Spinal cord (tissue), 10 donors: Measurements from ENCODE around the gene RPAP3. TPM values are rescaled to one million over a fixed set of nuclear protein-coding genes. Genes with fewer than 3 reads are reported as not detected.
A peak's percentile ranks its signal among the peaks of the same experiment; 100 is the strongest.
"Not testable (repeated sequence)": the region's sequence is repeated elsewhere in the genome, so short reads cannot be mapped to it uniquely, and the experiment has no call there.

Experiments used
- DNase-seq, 6 donors: peaks; one replicate each; pipeline versions ENCODE4 v3.0.0 to v3.0.0-alpha.2; 2013 to 2015; ENCODE audit warnings: low spot score in 6 of 6, low read depth in 4 of 6
- H3K27ac ChIP-seq: one replicate; pipeline ENCODE4 v1.5.1; 2013; ENCODE audit warnings: low read depth, low read length, control low read depth
- H3K27me3 ChIP-seq: one replicate; pipeline ENCODE4 v1.6.1; 2013; ENCODE audit warnings: low read length; ENCODE audit not compliant: control insufficient read depth, insufficient read depth
- H3K36me3 ChIP-seq: one replicate; pipeline ENCODE4 v1.6.1; 2013; ENCODE audit warnings: low read length; ENCODE audit not compliant: control insufficient read depth, insufficient read depth
- H3K4me1 ChIP-seq: one replicate; pipeline ENCODE4 v1.6.1; 2013; ENCODE audit warnings: low read length; ENCODE audit not compliant: control insufficient read depth, insufficient read depth
- H3K4me3 ChIP-seq: one replicate; pipeline ENCODE4 v1.5.1; 2013; ENCODE audit warnings: low read depth, low read length, control low read depth
- H3K9me3 ChIP-seq: one replicate; pipeline ENCODE4 v1.6.1; 2013; ENCODE audit warnings: low read length; ENCODE audit not compliant: control insufficient read depth, insufficient read depth
- WGBS: methylation state at CpG from one replicate; pipeline ENCODE4 v1.1.5; 2013; ENCODE audit warnings: missing lambda C conversion rate; ENCODE audit not compliant: insufficient coverage; 5-methylcytosine and 5-hydroxymethylcytosine counted together
- polyA plus RNA-seq, 2 donors: library from polyadenylated mRNA; unstranded; fragments of 120-200 nt; gene quantifications; one replicate each; pipeline ENCODE4 v1.2.1, GENCODE V29; 2013; ENCODE audit not compliant: insufficient read length in 2 of 2
- total RNA-seq, 2 donors: library from RNA; depleted of rRNA in 1 of 2; stranded (reverse); fragments of 120-200 nt in 1 of 2; fragments of >200 nt in 1 of 2; gene quantifications; one replicate each; pipeline versions ENCODE4 v1.2.3 to v1.2.4, GENCODE V29; 2013 to 2014
- donor health status: healthy.

RPAP3 gene
- total and polyA plus RNA-seq, 4 donors = 25.6 to 35.3 (median 26.1) TPM

DNA sequence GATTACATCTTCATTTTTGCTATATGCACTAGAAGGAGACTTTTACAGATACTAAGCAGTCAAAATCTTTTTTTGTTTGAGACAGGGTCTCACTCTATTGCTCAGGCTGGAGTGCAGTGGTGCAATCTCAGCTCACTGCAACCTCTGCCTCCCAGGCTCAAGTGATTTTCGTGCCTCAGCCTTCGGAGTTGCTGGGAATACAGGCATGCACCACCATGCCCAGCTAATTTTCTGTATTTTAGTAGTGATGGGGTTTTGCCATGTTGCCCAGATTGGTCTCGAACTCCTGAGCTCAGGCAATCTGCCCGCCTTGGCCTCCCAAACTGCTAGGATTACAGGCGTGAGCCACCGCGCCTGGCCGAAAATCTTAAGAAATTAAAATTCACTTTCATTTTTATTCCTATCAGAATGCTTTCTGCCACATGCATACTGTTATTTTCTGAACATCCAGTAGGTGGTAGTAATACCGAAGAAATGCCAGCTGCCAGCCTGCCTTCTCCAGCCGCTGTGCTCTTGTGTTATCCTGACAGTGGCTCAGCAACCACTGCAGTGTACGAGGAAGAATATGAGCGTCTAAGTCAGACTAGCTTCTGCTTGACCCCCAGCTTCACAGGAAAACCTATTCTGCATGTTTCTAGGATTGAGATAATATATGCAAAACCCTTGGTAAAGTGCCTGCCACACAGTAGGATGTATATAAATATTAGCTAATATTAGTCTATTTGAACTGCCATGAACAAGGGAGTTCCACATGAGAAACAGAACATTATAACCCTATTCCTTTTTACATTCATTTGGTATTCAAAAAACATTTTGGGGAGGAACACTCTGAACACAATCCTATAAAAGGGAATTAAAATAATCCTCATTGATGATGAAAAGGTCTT is 54.2 kb downstream of the RPAP3 start:
- 39% methylated on average over 5 of the region's 12 CpGs for WGBS
- H3K27ac ChIP-seq = no peak overlapping the region
- H3K36me3 ChIP-seq = no peaks in the 10 kb centered on the region

DNA sequence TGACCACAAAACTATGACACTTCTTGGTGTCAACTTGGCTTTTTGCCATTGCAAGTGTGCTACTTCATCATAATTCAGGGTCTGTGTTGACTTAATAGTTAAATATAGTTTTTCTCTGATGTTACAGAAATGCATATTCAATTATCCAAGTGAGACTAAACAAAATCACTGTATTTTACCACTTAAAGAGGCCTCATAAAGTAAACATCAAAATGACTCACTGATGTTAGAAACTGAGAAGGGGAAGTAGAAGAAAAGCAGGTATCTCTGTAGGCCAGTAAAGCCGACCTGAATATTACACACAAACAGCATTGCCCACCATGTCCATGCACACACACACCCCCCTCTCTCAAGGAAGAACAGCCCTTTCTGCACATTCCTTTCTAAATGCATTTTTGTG is 55.4 kb downstream of the RPAP3 start:
- Histone ChIP-seq H3K4me3 (no peak overlapping the region), H3K36me3 (no peaks in the 10 kb centered on the region), H3K4me1 (no peaks in the 10 kb centered on the region), H3K9me3 (no peaks in the 10 kb centered on the region), H3K27ac (no peak overlapping the region), H3K27me3 (no peaks in the 10 kb centered on the region)
- no CpG with 5 or more reads among the region's 1 CpG for WGBS
- DNase-seq = no peak

More for the DNA sequence above, 54.2 kb downstream of the RPAP3 start:
- H3K4me1 ChIP-seq = no peaks in the 10 kb centered on the region
- H3K9me3 ChIP-seq = no peaks in the 10 kb centered on the region
- DNase-seq = peak; percentile 19 to 91 (median 48)
- no peaks in the 10 kb centered on the region for H3K27me3 ChIP-seq
- no peak overlapping the region for H3K4me3 ChIP-seq

DNA sequence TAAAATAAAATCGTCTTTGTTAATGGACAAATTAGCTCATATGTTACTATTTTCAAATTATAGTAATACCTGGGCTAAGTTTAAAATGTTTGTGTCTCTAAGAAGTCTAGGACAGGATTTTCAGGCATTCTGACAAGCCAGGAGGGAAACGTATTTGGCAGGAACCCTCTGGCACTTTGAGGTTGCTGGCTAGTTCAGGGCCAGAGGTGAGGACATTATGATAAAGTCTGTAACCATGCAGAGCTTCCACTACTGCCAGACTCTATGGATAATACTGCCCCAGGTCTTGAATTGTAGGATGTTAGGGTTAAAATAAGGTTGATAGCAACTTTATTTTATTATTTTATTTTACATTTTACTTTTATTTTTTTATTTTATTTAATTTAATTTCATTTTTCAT is 56.4 kb downstream of the RPAP3 start:
- H3K27ac ChIP-seq = no peak overlapping the region
- H3K4me1 ChIP-seq = no peaks in the 10 kb centered on the region
- DNase-seq = no peak
- H3K36me3 ChIP-seq = no peaks in the 10 kb centered on the region
- no peaks in the 10 kb centered on the region for H3K27me3 ChIP-seq
- no peak overlapping the region for H3K4me3 ChIP-seq
- WGBS = no CpG with 5 or more reads among the region's 2 CpGs
- peaks cover 2% of the 10 kb centered on the region for H3K9me3 ChIP-seq

DNA sequence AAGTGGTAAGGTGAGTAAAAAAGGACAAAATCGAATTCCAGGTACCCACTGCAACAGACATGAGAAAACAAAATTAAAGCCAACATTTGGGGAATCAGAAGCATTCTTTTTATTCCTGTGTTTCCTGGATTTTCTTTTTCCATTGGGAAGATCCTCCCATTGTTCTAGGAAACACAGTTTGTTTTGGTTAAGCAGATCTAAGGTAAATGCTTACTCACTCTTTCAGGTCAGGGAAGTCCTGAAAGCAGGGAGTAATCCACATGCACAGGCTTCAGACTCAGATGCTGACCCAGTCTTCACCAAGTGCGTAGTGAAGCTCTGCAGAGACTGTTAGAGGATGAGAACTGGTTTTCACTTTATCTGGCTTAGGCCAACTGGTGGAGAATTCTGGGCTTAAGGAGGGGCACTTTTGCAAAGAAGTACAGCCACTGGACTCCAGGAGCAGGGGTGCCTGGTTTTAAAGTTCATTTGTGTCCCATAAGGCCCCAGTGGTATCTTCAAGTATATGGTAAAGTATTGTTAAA is 57.7 kb downstream of the RPAP3 start:
- no peaks in the 10 kb centered on the region for H3K27me3 ChIP-seq
- no peaks in the 10 kb centered on the region for H3K36me3 ChIP-seq
- H3K4me1 ChIP-seq = no peaks in the 10 kb centered on the region
- WGBS = 95% methylated on average over 2 of the region's 2 CpGs
- DNase-seq = no peak
- no peak overlapping the region for H3K4me3 ChIP-seq
- H3K9me3 ChIP-seq = peaks cover 3% of the 10 kb centered on the region
- H3K27ac ChIP-seq = no peak overlapping the region

DNA sequence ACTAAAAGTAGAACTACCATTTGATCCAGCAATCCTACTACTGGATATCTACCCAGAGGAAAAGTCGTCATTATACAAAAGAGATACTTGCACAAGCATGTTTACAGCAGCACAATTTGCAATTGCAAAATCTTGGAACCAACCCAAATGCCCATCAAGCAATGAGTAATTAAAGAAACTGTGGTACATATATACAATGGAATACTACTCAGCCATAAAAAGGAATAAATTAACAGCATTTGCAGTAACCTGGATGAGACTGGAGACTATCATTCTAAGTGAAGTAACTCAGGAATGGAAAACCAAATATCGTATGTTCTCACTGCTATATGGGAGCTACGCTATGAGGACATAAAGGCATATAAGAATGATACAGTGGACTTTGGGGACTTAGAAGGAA is 63.5 kb downstream of the RPAP3 start:
- not testable (repeated sequence) for H3K27ac ChIP-seq, H3K4me3 ChIP-seq, H3K36me3 ChIP-seq, H3K4me1 ChIP-seq, H3K27me3 ChIP-seq, H3K9me3 ChIP-seq, DNase-seq
- WGBS = no CpG with 5 or more reads among the region's 3 CpGs

DNA sequence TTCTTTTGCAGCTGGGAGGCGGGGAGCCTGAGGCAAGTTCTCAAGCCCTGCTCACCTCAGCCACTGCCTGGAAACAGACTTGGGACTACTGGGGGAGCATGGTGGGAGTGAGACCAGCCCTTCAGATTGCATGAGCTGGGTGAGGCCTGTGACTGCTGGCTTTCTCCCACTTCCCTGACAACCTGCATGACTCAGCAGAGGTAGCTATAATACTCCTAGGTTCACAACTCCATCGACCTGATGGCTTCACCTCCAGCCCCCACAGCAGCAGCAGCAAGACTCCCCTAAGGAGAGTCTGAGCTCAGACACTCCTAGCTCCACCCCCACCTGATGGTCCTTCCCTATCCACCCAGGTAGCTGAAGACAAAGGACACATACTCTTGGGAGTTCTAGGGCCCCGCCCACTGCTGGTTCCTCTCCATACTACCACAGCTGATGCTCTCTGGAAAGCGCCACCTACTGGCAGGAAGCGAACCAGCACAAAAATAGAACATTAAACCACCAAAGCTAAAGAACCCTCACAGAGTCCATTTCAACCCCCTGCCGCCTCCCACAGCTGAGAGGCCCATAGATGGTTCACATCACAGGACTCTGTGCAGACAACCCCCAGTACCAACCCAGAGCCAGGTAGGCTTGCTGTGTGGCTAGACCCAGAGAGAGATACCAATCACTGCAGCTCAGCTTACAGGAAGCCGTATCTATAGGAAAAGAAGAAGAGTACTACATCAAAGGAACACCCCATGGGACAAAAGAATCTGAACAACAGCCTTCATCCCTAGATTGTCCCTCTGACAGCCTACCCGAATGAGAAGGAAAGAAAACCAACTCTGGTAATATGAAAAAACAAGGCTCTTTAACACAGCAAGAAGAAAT is 68.7 kb downstream of the RPAP3 start:
- no peaks in the 10 kb centered on the region for H3K4me1 ChIP-seq

DNA sequence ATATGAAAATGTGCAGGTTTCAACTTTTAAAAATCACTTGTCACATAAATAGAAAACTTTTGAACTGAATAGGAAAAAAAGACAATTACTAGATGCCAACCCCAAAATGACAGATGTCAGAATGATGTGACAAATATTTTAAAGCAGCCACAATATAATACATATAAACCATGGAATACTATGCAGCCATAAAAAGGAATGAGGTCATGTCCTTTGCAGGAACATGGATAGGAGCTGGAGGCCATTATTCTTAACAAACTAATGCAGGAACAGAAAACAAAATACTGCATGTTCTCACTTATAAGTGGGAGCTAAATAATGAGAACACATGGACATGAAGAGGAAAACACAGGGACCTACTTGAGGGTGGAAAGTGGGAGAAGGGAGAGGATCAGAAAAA is 70.1 kb downstream of the RPAP3 start:
- not testable (repeated sequence) for H3K27me3 ChIP-seq, H3K4me1 ChIP-seq, DNase-seq, H3K36me3 ChIP-seq, H3K4me3 ChIP-seq, H3K9me3 ChIP-seq, H3K27ac ChIP-seq

More for the DNA sequence above, 68.7 kb downstream of the RPAP3 start:
- Histone ChIP-seq H3K27ac (no peak overlapping the region), H3K27me3 (no peaks in the 10 kb centered on the region), H3K9me3 (peaks cover 4% of the 10 kb centered on the region), H3K36me3 (peaks cover 4% of the 10 kb centered on the region), H3K4me3 (no peak overlapping the region)
- no peak for DNase-seq
- 59% methylated on average over 4 of the region's 8 CpGs for WGBS

DNA sequence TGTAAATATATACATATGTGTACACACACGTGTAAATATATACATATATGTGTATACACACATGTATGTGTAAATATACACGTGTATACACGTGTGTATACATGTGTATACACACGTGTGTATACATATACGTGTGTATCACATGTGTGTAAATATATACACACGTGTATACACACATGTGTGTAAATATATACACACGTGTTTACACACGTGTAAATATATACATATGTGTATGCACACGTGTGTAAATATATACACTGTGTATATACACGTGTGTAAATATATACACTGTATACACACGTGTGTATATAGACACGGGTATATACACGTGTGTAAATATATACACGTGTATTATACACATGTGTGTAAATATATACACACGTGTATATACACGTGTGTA is 71.7 kb downstream of the RPAP3 start:
- Histone ChIP-seq H3K36me3 (peaks cover 4% of the 10 kb centered on the region), H3K27me3 (no peaks in the 10 kb centered on the region), H3K27ac (no peak overlapping the region), H3K4me3 (no peak overlapping the region), H3K9me3 (peaks cover 2% of the 10 kb centered on the region), H3K4me1 (no peaks in the 10 kb centered on the region)
- WGBS = no CpG with 5 or more reads among the region's 16 CpGs
- no peak for DNase-seq

DNA sequence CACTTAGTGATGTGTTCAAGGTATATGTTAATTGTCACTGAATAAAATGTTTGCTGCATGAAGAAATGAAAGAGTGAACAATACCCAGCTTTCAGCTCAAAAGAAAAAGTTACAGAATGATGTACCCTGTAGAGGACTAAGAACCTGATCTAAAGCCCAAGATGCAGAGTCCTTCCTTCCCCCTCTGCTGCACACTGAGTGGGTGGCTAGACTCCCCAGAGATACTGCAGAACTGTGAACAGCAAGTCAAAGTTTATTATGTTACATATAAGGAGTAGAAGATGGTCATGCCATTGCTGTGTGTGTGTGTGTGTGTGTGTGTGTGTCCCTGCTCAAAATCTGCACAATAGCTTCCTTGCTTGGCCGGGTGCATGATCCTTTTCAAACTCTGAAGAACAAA is 83.9 kb downstream of the RPAP3 start:
- Histone ChIP-seq H3K36me3 (no peaks in the 10 kb centered on the region), H3K27ac (no peak overlapping the region), H3K9me3 (no peaks in the 10 kb centered on the region), H3K4me3 (no peak overlapping the region), H3K4me1 (no peaks in the 10 kb centered on the region), H3K27me3 (no peaks in the 10 kb centered on the region)
- no peak for DNase-seq
- WGBS = no CpG with 5 or more reads among the region's 1 CpG
